ENCODE data around the gene MYO1D. TPM values are rescaled to one million over a fixed set of nuclear protein-coding genes. Genes with fewer than 3 reads are reported as not detected.

The MYO1D gene
- total RNA-seq, 1 experiment from 2014 or later: 23.5 TPM

DNA sequence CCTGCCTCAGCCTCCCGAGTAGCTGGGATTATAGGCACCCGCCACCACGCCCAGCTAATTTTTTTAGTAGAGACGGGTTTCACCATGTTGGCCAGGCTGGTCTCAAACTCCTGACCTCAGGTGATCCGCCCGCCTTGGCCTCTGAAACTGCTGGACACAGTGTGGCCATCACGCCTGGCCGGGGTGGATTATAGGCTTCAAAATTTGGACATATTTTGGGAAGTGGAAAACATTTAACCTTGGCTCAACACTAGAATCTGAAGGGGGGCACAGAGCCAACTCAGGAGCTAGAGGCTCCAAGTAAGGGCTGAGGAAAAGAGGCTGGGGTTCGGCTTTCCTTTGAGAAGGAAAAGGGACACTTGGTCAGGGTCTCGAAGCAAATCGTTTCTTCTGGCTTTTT lies 392.3 kb downstream of the MYO1D start:
- peaks cover 5% of the 10 kb centered on the region; the same call in 1 of the 2 replicates for H3K79me2 ChIP-seq (ENCODE audit: low read length)
- no peak overlapping the region for H3K27ac ChIP-seq (ENCODE audit: low read length)
- ATAC-seq (no peak), DNase-seq (no peak)
- no peaks in the 10 kb centered on the region for H4K20me1 ChIP-seq (ENCODE audit: low read length)
- CTCF ChIA-PET: no interaction called here
- H3K9me2 ChIP-seq (replicated peaks; ENCODE audit: low read length): no peaks in the 10 kb centered on the region
- H3K9me3 ChIP-seq (ENCODE audit: low read length): no peaks in the 10 kb centered on the region
- H3K4me3 ChIP-seq (ENCODE audit: low read length): no peak overlapping the region
- BruUV-seq (replicated peaks): no TSS peak
- peaks cover 11% of the 10 kb centered on the region for H3K36me3 ChIP-seq (ENCODE audit: low read depth, low read length)
- no peak overlapping the region for H3K9ac ChIP-seq (ENCODE audit: low read length)
- POLR2A ChIA-PET (ENCODE audit: unreplicated experiment): no interaction called here
- no peak for TF ChIP-seq EZH2phosphoT487 (IDR thresholded peaks at IDR 0.05; ENCODE audit: borderline replicate concordance, low read length)
- TF ChIP-seq CTCF (conservative IDR thresholded peaks at IDR 0.05; ENCODE audit: low read depth, low read length): no peak
- no peak for TF ChIP-seq EZH2 (IDR thresholded peaks at IDR 0.05; ENCODE audit: low read length, unreplicated experiment)
- intact Hi-C loops (cut with micrococcal nuclease): loop anchor here (5.0 to 10.0 kb wide), 2 partner anchors 120 to 273 kb away; no protein-coding TSS in a partner anchor
- H2AFZ ChIP-seq (ENCODE audit: low read length): no peak overlapping the region
- H3K27me3 ChIP-seq (ENCODE audit: low read length): no peaks in the 10 kb centered on the region
- no peak overlapping the region for H3K4me2 ChIP-seq (ENCODE audit: low read length)
- peaks cover 7% of the 10 kb centered on the region for H3F3A ChIP-seq (ENCODE audit: low read length, unreplicated experiment)
- H3K4me1 ChIP-seq (ENCODE audit: insufficient read depth, low read length): peaks cover 4% of the 10 kb centered on the region; the same call in 1 of the 2 replicates

DNA sequence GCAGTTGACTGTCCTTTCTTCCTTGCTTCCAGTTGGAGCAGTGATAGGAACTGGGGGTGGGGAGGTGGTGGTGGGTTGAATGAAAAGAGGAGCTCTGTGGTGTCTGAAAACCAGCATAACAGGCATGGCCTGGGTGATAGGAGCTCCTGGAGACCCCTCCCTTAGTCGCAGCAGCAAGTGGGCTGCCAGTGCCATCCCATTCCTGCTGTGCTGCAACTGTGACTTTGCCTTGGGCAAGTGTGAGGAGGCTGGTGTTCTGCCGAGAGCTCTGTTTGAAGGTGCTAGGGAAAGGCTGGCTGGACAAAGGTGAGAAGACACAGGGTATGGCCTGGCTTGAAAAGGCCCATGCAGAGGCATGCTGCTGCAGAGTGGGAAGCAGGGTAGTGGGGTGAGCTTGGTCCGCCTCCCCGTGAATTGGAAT lies 392.9 kb downstream of the MYO1D start:
- ATAC-seq (no peak), DNase-seq (no peak)
- H3K4me2 ChIP-seq (ENCODE audit: low read length): no peak overlapping the region
- TF ChIP-seq EZH2phosphoT487 (IDR thresholded peaks at IDR 0.05; ENCODE audit: borderline replicate concordance, low read length): no peak
- TF ChIP-seq CTCF (conservative IDR thresholded peaks at IDR 0.05; ENCODE audit: low read depth, low read length): no peak
- no peak for TF ChIP-seq EZH2 (IDR thresholded peaks at IDR 0.05; ENCODE audit: low read length, unreplicated experiment)
- peaks cover 5% of the 10 kb centered on the region; the same call in 1 of the 2 replicates for H3K79me2 ChIP-seq (ENCODE audit: low read length)
- H3K27me3 ChIP-seq (ENCODE audit: low read length): no peaks in the 10 kb centered on the region
- no peak overlapping the region for H3K27ac ChIP-seq (ENCODE audit: low read length)
- intact Hi-C loops (cut with micrococcal nuclease): loop anchor here (5.0 to 10.0 kb wide), 2 partner anchors 121 to 273 kb away; no protein-coding TSS in a partner anchor
- peaks cover 17% of the 10 kb centered on the region for H3K36me3 ChIP-seq (ENCODE audit: low read depth, low read length)
- POLR2A ChIA-PET (ENCODE audit: unreplicated experiment): no interaction called here
- H3K9ac ChIP-seq (ENCODE audit: low read length): no peak overlapping the region
- no peaks in the 10 kb centered on the region for H3K9me3 ChIP-seq (ENCODE audit: low read length)
- no peaks in the 10 kb centered on the region for H4K20me1 ChIP-seq (ENCODE audit: low read length)
- no peaks in the 10 kb centered on the region for H3K9me2 ChIP-seq (replicated peaks; ENCODE audit: low read length)
- CTCF ChIA-PET: no interaction called here
- peaks cover 7% of the 10 kb centered on the region for H3F3A ChIP-seq (ENCODE audit: low read length, unreplicated experiment)
- H3K4me1 ChIP-seq (ENCODE audit: insufficient read depth, low read length): peaks cover 4% of the 10 kb centered on the region; the same call in 1 of the 2 replicates
- no peak overlapping the region for H2AFZ ChIP-seq (ENCODE audit: low read length)
- H3K4me3 ChIP-seq (ENCODE audit: low read length): no peak overlapping the region
- no TSS peak for BruUV-seq (replicated peaks)

DNA sequence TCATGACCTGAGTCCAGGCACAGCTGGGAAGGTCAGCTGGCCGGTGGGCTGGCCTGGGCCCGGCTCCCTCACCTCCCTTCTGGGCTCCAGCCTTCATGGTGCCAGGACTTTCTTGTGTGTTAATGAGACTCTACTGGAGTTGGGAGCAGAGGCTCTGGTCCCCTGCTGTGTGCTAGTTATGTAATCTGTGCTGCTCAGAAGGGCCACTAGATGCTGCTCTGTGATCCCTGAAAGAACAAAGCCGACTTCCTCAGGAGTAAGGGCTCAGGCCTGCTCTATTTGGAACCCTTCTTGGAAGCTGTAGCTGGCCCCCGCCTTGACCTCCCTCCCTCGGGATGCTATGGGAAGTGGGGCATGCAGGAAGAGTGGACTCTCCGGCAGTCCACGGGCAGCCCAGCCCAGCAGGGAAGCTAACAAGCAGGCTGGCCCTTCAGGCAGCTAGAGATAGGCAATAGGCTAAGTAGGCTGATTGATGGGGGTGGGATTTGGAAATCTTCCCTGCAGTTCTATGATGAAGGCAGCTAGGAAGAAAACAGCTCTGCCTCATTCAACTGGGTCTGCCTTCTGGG lies 393.4 kb downstream of the MYO1D start:
- Histone ChIP-seq H3K9me3 (ENCODE audit: low read length) (no peaks in the 10 kb centered on the region), H3K9me2 (replicated peaks; ENCODE audit: low read length) (no peaks in the 10 kb centered on the region), H3K36me3 (ENCODE audit: low read depth, low read length) (peaks cover 20% of the 10 kb centered on the region), H3K27me3 (ENCODE audit: low read length) (no peaks in the 10 kb centered on the region), H3K4me1 (ENCODE audit: insufficient read depth, low read length) (peaks cover 4% of the 10 kb centered on the region; the same call in 1 of the 2 replicates), H3K4me2 (ENCODE audit: low read length) (no peak overlapping the region), H3K9ac (ENCODE audit: low read length) (no peak overlapping the region), H2AFZ (ENCODE audit: low read length) (no peak overlapping the region), H4K20me1 (ENCODE audit: low read length) (no peaks in the 10 kb centered on the region), H3K27ac (ENCODE audit: low read length) (no peak overlapping the region), H3K4me3 (ENCODE audit: low read length) (no peak overlapping the region), H3F3A (ENCODE audit: low read length, unreplicated experiment) (peaks cover 7% of the 10 kb centered on the region), H3K79me2 (ENCODE audit: low read length) (peaks cover 5% of the 10 kb centered on the region; the same call in 1 of the 2 replicates)
- BruUV-seq (replicated peaks): no TSS peak
- intact Hi-C loops (cut with micrococcal nuclease): loop anchor here (5.0 to 10.0 kb wide), 2 partner anchors 121 to 274 kb away; no protein-coding TSS in a partner anchor
- ATAC-seq (peak; percentile 37), DNase-seq (peak; percentile 25)
- POLR2A ChIA-PET (ENCODE audit: unreplicated experiment): no interaction called here
- CTCF ChIA-PET: no interaction called here
- TF ChIP-seq CTCF (conservative IDR thresholded peaks at IDR 0.05; ENCODE audit: low read depth, low read length) (peak; percentile 48), EZH2 (IDR thresholded peaks at IDR 0.05; ENCODE audit: low read length, unreplicated experiment) (no peak)
